ENCODE results near the gene TIPARP.
"Not testable (repeated sequence)": the region's sequence is repeated elsewhere in the genome, so short reads cannot be mapped to it uniquely, and the experiment has no call there.

TIPARP gene

GRCh38 chr3:156648086-156648485, 26.3 kb upstream of the TIPARP start:
- DNase-seq, result no peak

- DNase-seq, result no peak
These were observed 24.7 kb upstream of the TIPARP start for GRCh38 chr3:156649681-156650080.

- DNase-seq, result not testable (repeated sequence)
These were observed 21.7 kb upstream of the TIPARP start for GRCh38 chr3:156652661-156653060.

- DNase-seq, result no peak
These were observed 19.6 kb upstream of the TIPARP start for GRCh38 chr3:156654834-156655233.

DNA sequence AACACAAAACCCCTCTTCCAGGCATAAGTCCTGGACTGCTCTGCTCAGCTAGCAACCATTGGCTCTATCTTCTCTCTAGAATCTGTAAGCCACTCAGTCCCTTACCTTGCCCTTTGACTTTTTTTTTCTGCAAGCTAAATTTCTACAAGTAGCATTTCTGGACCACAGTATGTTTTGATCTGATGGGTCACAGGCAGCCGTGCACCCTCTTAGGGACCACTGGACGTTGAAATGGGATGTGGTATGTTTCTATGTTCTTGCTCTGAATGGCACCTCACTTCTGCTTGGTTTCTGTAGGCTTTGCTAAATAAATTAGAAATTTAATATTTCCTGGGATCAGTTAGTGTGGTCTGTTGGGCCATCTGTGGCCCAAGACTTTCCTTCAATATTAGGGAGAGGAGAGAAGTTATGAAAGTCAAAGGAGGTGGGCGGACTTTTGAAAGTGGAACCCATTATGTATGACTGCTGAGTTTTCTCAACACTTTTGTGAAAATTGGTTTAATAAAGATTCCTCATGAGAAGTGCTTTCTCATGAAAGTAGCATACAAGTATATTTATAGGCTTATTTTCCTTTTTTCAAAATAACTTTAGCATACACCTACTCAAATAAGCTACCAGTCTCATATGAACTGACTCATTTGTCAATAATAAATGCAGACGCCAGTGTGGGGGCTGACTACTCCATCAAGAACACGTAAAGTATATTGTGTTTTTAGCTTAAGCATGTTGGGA, 18.4 kb upstream of the TIPARP start:
- no peak for DNase-seq

DNA sequence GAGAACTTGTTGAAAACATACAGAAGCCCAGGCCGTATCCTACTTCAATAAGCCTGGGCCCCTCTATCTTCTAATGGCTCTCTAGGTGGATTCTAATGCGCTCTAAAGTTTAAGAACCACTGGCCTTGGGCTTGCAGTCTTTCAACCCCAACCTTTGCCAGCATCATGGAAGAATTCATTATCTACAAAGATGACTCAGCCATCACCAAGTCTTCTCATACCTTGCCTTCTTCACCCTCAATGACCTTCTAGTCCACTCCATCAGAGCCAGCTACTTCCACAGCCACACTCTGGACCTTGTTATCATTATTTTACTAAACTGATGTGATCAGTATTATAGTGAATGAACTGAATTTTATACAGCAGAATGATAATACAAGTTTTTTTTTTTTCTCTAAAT, 16.9 kb upstream of the TIPARP start:
- no peak for DNase-seq

DNA sequence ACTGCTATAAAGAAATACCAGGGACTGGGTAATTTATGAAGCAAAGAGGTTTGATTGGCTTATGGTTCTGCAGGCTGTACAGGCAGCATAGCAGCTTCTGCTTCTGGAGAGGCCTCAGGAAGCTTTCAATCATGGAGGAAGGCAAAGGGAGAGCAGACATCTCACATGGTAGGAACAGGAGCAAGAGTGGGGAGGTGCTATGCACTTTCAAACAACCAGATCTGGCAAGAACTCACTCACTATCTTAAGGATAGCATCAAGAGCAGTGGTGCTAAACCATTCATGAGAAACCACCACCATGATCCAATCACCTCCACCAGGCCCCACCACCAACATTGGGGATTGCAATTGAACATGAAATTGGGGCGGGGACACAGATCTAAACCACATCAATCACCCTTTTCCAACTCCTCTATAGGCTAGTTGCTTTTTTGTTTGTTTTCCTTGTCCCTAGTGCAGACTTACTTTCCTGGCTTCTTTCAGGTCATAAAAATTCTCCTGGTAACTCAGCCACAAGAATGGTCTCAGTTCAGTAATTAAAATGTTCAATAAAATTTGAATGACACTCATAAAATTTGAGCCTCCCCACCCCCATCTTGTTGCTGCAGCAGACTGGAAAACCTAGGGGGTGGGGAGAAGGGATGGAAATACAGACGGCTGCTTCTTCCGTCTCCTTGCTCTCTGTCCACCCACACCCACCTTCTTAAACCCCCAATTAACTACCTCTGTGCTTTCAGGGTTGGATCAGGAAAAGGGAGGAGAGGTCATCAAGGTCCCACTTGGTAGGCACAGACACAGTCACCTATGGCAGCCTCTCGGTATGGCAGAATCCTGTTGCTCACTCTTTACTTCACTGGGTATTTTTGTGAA, 16.3 kb upstream of the TIPARP start:
- DNase-seq, result no peak

GRCh38 chr3:156658732-156659090, 15.7 kb upstream of the TIPARP start:
- no peak for DNase-seq

DNA sequence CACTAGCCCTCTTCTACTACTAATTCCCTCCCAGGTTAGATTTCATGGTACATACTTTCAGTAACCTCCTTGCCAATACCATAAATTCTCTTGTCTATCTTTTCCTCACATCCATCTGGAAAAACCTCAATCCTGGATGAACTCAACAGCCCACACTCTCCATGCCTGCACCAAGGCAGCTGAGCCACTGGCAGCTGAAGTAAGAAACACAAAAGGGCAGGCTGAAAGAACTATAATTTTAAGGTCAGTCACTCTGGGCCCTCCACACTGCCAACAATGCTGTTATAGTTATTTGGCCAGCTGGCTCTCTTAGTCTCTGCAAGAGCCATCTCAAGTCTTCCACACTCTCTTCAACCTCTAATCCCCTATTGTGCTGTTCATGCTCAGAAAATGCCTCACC, 15.1 kb upstream of the TIPARP start:
- DNase-seq, result no peak

DNA sequence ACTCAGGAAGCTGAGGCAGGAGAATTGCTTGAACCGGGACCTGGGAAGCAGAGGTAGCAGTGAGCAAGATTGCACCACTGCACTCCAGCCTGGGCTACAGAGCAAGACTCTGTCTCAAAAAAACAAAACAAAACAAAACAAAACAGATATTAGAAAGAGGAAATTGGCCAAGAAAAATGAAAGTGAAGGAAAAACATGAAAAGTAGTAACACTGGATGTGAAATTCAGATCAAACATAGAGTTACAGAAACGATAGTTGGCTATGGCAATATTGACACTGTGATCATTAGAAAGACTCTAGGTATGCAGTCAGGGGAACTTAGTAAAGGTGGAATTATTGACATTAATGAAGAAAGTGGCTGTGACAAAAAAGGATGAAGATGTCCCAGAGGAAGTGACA, 13.2 kb upstream of the TIPARP start:
- no peak for DNase-seq

- no peak for DNase-seq
These were observed 10.2 kb upstream of the TIPARP start for GRCh38 chr3:156664011-156664830.

GRCh38 chr3:156664831-156665178, 9.6 kb upstream of the TIPARP start:
- DNase-seq, result no peak

DNA sequence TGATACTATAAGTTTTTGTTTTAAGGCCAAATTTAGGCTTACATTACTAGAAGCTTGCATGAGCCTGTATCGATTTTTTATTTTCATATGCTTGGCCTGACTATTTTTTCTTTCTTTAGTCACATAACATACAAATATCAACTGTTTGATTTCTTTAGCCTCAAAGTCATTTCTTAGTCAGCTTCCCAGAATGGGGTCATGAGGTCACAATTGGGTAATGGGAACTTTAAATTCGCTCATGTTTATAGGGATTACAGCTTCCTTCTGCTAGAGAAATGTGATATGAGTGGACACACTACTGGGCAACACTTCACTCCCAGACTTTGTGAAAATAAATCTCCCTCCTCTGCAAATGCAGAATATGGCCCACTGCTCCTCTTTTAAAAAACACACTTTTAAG, 9.1 kb upstream of the TIPARP start:
- no peak for DNase-seq

- no peak for DNase-seq
These were observed 8.3 kb upstream of the TIPARP start for GRCh38 chr3:156666073-156666472.

- DNase-seq, result no peak
These were observed 6.2 kb upstream of the TIPARP start for GRCh38 chr3:156668073-156668763.

DNA sequence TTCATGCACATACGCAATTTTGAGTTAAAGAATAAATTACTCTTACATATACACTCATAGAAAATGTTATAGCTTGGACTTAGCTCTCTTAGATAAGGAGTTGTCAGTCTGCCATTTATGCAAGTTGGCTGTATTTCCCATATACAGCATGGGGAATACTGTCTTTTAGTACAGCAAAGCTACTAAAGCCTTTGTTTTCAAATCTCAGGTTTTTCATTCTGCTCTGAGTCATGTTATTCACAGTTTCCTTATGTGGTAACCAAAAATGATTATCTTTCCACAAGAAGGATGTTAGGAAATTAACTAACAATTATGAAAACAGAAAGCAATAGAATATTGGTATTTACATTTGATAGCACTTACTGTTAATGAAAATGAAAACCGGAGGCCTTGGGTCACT, 4.3 kb upstream of the TIPARP start:
- no peak for DNase-seq

GRCh38 chr3:156670652-156671051, 3.7 kb upstream of the TIPARP start:
- DNase-seq, result no peak

GRCh38 chr3:156673732-156674045, 701 bp upstream of the TIPARP start:
- DNase-seq, result no peak

DNA sequence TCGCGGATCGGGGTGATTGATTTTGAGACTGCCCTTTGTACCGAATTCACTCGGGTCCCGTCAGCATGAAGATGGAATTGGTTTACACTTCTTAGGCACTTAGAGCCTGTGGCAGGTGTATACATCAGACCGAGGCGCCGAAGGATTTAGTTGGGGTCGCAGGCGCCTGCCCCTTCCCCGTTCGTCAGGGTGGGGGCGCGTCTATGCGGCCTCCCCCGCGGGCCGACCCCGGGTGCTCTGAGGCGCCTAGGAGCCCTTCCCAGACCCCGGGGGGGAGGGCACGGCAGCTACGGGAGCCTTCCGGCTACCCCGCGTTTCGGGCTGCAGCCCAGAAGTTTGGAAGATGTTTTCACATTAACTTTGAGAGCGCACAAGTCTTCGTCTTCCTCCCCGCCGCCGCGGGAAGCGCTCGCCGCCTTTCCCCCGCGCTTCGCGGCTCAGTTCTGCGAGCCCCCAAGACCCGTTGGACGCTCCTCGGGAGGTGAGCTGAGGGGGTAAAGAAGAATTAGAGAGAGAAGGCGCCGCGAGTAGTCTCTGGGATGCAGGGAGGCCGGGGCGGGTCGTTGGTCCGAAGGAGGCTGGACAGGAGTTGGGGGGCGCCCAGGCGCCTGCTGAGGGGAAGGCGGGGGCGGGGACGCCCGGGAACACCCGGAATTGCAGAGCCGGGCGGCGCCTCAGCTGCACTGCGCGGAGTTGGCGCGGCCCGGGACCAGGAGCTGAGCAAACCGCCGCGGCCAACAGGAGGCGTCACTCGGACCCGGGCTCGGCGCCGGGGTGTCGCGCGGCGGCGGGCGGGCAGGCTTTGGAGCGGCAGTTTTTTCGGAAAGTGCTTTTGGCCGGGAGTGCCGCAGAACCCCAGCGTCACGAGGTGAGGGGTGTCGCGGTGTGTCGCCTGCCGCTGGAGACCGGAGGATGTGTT, 780 bp downstream of the TIPARP start:
- no peak for DNase-seq

- peak; percentile 36 for DNase-seq
These were observed 1.7 kb downstream of the TIPARP start for GRCh38 chr3:156675830-156676767.

Data from DMS 273 treated with DMSO at 0.1 percent for 48 hours (cell line).